ENCODE data around the gene CACNA1A. TPM values are rescaled to one million over a fixed set of nuclear protein-coding genes. Genes with fewer than 3 reads are reported as not detected.

Gene CACNA1A
- total and polyA plus RNA-seq, 2 of the 13 experiments (the other 11 are each of a cell fraction or from before 2014, with no cell fraction given) = not detected

- CTCF ChIA-PET (ENCODE audit: low intra/inter-chr PET ratio, low total read pairs) = no interaction called here
- H3K9me3 ChIP-seq (ENCODE audit: low read length) = no peaks in the 10 kb centered on the region
- no peak for DNase-seq (ENCODE audit: low spot score)
- TF ChIP-seq, protein P1, sequence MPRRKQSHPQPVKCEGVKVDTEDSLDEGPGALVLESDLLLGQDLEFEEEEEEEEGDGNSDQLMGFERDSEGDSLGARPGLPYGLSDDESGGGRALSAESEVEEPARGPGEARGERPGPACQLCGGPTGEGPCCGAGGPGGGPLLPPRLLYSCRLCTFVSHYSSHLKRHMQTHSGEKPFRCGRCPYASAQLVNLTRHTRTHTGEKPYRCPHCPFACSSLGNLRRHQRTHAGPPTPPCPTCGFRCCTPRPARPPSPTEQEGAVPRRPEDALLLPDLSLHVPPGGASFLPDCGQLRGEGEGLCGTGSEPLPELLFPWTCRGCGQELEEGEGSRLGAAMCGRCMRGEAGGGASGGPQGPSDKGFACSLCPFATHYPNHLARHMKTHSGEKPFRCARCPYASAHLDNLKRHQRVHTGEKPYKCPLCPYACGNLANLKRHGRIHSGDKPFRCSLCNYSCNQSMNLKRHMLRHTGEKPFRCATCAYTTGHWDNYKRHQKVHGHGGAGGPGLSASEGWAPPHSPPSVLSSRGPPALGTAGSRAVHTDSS (CRISPR knock-in tag; conservative IDR thresholded peaks at IDR 0.05) = no peak
- TF ChIP-seq TERF1 (CRISPR knock-in tag; IDR thresholded peaks at IDR 0.05) (no peak), JUND (CRISPR knock-in tag; IDR thresholded peaks at IDR 0.05) (no peak), ARNTL (CRISPR knock-in tag; IDR thresholded peaks at IDR 0.05) (no peak), KLF15 (CRISPR knock-in tag; IDR thresholded peaks at IDR 0.05; ENCODE audit: borderline replicate concordance) (no peak), ZFP36 (IDR thresholded peaks at IDR 0.05; ENCODE audit: borderline replicate concordance, low read depth, low read length, partially characterized antibody) (no peak), GPN1 (CRISPR knock-in tag; IDR thresholded peaks at IDR 0.05; ENCODE audit: borderline replicate concordance) (no peak), ATF4 (CRISPR knock-in tag; IDR thresholded peaks at IDR 0.05) (no peak), TRIM24 (CRISPR knock-in tag; IDR thresholded peaks at IDR 0.05) (no peak), TSC22D2 (CRISPR knock-in tag; IDR thresholded peaks at IDR 0.05; ENCODE audit: borderline replicate concordance) (no peak), ZEB1 (IDR thresholded peaks at IDR 0.05; ENCODE audit: insufficient replicate concordance, low read depth) (no peak)
- TF ChIP-seq, protein P2, sequence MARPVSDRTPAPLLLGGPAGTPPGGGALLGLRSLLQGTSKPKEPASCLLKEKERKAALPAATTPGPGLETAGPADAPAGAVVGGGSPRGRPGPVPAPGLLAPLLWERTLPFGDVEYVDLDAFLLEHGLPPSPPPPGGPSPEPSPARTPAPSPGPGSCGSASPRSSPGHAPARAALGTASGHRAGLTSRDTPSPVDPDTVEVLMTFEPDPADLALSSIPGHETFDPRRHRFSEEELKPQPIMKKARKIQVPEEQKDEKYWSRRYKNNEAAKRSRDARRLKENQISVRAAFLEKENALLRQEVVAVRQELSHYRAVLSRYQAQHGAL (CRISPR knock-in tag; IDR thresholded peaks at IDR 0.05; ENCODE audit: not compliant biosample characterization) = no peak
- TF ChIP-seq, protein P3, sequence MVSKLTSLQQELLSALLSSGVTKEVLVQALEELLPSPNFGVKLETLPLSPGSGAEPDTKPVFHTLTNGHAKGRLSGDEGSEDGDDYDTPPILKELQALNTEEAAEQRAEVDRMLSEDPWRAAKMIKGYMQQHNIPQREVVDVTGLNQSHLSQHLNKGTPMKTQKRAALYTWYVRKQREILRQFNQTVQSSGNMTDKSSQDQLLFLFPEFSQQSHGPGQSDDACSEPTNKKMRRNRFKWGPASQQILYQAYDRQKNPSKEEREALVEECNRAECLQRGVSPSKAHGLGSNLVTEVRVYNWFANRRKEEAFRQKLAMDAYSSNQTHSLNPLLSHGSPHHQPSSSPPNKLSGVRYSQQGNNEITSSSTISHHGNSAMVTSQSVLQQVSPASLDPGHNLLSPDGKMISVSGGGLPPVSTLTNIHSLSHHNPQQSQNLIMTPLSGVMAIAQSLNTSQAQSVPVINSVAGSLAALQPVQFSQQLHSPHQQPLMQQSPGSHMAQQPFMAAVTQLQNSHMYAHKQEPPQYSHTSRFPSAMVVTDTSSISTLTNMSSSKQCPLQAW (CRISPR knock-in tag; IDR thresholded peaks at IDR 0.05) = no peak
- no peaks in the 10 kb centered on the region for H3K36me3 ChIP-seq (replicated peaks in 1 of 2; ENCODE audit: control insufficient read depth in 1 of 2, insufficient read depth in 2 of 2, low read length in 2 of 2)
- no peak overlapping the region for H3K9ac ChIP-seq (ENCODE audit: insufficient read depth, low read depth, low read length)
- intact Hi-C loops (cut with micrococcal nuclease; ENCODE audit: unreplicated experiment) (no loop called here), in situ Hi-C loops (cut with HindIII; ENCODE audit: extremely low pct_ligation_motif_present, low pct_unique_long_range_greater_than_20kb) (no loop called here)
- no peaks in the 10 kb centered on the region; a peak in 2 of 5 replicates for H3K27me3 ChIP-seq (ENCODE audit: control insufficient read depth in 1 of 2, insufficient read depth in 2 of 2, low read length in 2 of 2)
- peaks cover 8% of the 10 kb centered on the region for H3K4me1 ChIP-seq (ENCODE audit: insufficient read depth, low read length)
- POLR2A ChIA-PET = interaction anchor here (0.7 kb wide), 1 partner anchor 416 kb away, joined by 3 read pairs; no protein-coding TSS in a partner anchor
- no TSS peak for BruUV-seq (replicated peaks)
- H2AFZ ChIP-seq (ENCODE audit: low read length) = no peak overlapping the region
- H4K20me1 ChIP-seq (ENCODE audit: insufficient read depth, low read length) = no peaks in the 10 kb centered on the region
- no peaks in the 10 kb centered on the region for H3K79me2 ChIP-seq (ENCODE audit: insufficient read depth, low read length)
- no peak for ATAC-seq
- H3K27ac ChIP-seq (ENCODE audit: extremely low read length, insufficient read depth, low read length) = no peak overlapping the region
- H3K4me3 ChIP-seq (replicated peaks in 1 of 3; ENCODE audit: insufficient read depth in 1 of 3, low read depth in 2 of 3, low read length in 3 of 3) = no peak overlapping the region
- 75% methylated on average over 11 of the region's 19 CpGs for WGBS (ENCODE audit: low lambda C conversion rate)
- no peak for FAIRE-seq
- no peak overlapping the region for H3K4me2 ChIP-seq (ENCODE audit: low read depth, low read length)
These were observed 292.1 kb downstream of the CACNA1A start for GRCh38 chr19:13214036-13214730.

Data from HepG2 (cell line).